ENCODE results near the gene CFAP410. TPM values are rescaled to one million over a fixed set of nuclear protein-coding genes. Genes with fewer than 3 reads are reported as not detected.
"Not testable (repeated sequence)": the region's sequence is repeated elsewhere in the genome, so short reads cannot be mapped to it uniquely, and the experiment has no call there.

Gene CFAP410
- total RNA-seq, 1 donor from 2014 or later: 3.6 TPM

DNA sequence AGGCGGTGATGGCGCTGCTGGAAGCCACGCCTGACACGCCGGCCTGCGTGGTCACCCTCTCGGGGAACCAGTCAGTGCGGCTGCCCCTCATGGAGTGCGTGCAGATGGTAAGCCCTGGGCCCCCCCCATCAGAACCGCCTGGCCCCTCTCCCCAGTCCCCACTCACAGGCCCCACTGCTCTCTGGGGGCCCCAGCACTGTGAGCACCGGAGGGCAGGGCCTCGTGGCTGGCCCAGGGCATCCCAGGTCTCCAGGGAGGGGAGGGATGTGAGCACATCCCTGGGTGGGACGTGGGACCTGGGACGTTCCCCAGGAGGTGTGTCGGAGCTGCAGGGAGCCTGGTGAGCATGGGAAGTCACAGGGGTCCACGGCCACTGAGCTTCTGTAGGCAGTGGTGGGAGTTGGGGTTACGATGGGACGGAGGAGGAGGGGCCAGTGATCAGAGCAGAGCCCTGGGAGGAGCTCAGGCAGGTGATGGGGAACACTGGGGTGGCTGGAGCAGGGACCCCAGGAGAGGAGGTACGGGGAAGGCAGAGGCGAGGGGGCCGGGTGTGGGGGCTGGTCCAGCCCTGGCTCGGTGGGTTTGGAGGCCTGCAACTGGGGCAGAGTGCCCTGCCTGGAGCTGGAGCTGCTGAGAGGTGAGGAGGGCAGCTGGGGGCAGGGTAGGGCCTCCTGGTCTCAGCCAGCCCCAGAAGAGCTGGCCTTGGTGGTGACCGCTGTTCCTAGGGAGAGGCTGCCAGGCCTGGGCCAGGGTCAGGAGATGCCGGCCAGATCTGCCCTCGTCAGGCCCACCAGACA lies 20.5 kb downstream of the CFAP410 start:
- no peak for DNase-seq (ENCODE audit: low read depth in 2 of 2)

DNA sequence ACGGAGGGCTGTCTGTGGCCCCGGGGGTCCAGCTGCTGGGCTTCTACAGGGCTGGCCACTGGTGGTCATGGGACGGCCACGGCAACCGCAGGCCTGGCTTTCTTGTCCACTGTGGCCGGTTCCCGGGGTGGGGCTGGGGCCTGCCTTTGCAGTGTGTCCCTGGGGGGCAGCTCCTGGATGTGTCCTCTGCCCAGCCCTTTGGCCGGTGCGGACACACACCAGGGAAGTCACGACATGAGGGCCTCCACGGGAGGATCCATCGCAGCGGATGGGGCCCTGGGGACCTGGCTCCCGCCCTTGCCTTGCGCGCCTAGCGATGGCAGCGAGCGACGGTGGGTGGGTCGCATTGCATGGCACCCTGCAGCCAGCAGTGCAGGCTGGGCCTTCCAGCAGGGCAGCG lies 21.3 kb downstream of the CFAP410 start:
- no peak for DNase-seq (ENCODE audit: low read depth in 2 of 2)

DNA sequence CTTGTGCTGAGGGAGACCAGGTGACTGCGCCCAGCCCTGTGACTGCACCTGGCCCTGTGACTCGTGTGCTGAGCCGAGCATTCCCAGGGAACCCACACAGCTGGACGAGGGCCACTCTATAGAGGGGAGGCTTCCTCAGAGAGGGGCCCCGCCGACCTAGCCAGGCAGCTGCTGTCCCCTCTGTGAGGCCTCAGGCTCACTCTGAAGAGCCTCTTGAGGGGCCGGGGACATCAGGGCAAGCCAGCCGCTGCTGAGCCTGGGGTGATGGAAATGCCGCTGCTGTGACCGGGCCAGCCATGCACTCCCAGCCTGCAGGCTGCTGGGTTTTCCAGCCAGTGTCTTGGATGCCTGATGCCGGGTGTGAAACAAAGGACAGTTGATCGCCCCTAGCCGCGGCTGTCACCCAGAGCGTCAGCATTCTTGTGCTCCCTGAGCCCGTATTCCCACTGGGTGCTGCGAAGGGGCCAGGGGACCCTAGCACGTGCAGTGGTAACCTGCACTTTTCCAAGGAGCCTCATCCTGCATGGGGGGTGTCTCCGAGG lies 21.9 kb downstream of the CFAP410 start:
- DNase-seq (ENCODE audit: low read depth in 2 of 2): no peak

DNA sequence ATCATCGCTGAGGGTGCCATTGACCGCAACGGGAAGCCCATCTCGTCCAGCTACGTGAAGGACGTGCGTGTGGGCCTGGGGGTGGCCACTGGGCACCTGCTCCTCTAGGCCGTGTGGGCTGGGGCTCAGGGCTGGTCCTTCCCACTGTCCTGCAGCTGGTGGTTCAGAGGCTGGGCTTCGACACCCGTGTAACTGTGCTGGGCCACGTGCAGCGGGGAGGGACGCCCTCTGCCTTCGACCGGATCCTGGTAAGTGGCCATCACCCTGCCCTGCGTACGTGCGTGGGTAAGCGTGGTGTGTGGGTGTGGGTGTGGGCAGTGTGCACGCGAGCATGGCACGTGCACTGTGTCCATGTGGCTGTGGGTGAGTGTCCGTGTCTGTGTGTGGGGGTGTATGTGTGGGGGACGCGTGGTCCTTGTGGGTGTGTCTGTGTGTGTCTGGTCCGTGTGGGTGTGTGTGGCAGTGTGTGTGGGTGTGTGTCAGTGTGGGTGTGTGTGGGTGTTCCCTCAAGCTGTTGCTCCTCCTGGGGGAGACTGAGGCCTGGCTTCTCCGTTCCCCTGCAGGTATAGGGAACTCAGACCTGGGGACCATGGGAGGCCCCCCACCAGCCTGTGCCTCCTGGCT lies 22.8 kb downstream of the CFAP410 start:
- DNase-seq (ENCODE audit: low read depth in 2 of 2): no peak

DNA sequence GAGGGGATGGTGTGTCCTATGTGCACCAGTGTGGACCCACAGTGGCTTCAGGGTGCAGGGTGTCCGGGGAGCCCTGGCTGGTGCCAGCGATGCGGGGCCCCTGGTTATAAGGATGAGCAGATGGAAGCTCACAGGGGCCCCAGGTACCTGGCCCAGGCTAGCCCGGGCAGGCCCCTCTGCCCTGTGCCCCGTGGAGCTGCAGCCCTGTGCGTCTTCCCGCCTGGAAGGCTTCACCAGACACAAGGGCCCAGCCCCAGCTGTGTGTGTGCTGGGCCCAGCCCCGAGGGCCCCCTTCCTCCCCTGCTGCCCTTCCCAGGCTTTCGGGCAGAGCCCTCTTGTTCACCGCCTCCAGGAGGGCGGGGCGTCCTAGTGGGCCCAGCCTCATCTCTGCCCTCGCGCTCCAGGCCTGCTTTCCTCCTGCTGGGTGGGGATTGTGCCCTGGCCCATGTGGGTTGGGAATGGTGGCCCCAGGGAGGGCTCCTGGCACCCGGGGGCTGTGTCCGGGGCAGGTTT lies 23.4 kb downstream of the CFAP410 start:
- DNase-seq (ENCODE audit: low read depth in 2 of 2): no peak

DNA sequence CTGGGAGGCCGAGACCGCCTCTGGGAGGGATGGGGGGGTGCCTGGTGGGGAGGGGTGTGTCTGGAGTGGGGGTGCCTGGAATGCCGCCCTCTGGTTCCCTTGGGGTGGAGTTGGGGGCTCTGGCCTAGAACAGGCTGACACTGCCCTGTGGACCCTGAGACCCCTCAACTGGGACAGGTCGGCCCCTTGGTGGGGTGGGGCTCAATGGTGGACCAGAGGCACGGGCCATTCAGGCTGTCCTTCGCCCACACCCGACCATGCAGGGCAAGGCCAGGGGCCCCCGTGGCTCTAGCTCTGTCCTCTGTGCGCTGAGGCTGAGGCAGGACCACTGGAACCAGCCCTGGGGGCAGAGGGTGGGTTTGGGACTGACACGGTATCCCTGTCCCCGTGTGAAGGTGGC lies 24.6 kb downstream of the CFAP410 start:
- no peak for DNase-seq (ENCODE audit: low read depth in 2 of 2)

GRCh38 chr21:44314128-44314527 lies 25.1 kb downstream of the CFAP410 start:
- no peak for DNase-seq (ENCODE audit: low read depth in 2 of 2)

DNA sequence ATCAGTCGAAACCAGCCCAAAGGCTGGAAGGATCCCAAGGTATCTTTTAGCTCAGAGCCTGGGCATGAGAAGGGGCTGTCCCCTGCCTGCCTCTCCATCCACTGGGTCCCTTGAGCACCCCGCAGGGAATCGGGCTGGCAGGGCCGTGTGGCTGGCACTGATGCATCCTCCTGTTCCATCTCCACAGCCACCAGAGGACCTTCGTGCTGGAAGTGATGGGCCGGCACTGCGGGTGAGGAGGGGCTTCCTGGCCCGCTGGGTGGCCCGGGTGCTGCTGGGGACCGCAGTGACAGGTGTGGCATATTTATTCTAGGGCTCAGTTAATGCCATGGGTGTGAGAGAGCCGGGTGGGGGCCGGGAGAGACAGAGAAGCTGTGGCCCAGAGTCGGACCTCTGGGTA lies 25.7 kb downstream of the CFAP410 start:
- no peak for DNase-seq (ENCODE audit: low read depth in 2 of 2)

DNA sequence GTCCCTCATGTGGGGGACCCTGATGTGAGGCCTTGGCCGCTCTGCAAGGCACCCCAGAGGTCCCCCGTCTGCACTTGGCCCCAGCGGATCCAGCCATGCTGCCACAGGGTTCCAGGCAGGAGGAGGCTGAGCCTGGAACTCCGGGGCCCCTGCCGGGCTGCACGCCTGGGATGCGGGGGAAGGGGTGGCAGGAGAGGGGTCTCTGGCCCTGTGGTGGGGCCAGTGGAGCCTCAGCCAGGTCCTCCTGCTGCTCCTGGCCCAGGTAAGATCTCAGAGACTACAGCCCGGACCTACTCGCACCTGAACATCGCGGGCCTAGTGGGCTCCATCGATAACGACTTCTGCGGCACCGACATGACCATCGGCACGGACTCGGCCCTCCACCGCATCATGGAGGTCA lies 26.5 kb downstream of the CFAP410 start:
- DNase-seq (ENCODE audit: low read depth in 2 of 2): no peak

DNA sequence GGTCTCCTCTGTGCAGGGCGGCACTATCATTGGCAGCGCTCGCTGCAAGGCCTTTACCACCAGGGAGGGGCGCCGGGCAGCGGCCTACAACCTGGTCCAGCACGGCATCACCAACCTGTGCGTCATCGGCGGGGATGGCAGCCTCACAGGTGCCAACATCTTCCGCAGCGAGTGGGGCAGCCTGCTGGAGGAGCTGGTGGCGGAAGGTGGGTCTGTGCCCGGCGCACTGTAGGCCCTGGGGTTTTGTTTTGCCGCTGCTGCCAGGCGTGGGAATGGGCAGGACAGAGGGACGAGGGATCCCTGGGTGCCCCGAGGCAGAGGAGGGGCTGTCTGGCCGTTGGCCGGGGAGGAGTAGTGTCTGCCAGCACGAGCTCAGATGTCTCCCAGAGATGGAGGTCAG lies 27.1 kb downstream of the CFAP410 start:
- no peak for DNase-seq (ENCODE audit: low read depth in 2 of 2)

DNA sequence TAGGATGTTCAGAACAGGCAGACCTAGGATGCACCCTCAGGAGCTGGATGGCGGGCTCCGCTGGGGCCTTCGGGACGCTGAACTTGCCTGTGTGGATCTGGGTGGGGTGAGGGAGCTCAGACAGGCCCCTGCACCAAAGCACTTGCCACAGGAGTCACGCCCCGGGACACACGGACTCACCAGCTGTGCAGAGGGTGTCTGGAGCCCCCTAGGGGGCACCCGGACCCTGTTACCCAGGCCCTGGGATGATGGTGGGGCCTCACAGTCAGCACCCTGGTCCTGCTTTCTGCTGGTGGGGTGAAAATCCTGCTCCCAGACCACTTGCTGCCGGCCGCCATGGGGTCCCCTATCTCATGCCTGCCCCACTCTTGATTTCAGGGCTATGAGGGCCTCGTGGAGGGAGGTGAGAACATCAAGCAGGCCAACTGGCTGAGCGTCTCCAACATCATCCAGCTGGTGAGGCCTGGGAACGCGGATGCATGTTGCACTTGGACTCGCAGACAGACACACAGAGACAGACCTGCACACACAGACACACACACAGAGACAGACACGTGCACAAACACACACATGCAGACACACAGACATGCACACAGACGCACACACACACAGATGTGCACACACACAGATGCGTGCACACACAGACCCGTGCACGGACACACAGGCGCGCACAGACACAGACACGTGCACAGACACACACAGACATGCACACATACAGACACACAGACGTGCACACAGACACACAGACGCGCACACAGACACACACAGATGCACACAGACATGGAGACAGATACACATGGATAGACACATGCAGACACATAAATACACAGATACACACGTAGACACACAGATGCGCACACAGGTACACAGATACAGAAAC lies 28.3 kb downstream of the CFAP410 start:
- no peak for DNase-seq (ENCODE audit: low read depth in 2 of 2)

GRCh38 chr21:44306936-44307704 lies 32.1 kb downstream of the CFAP410 start:
- DNase-seq (ENCODE audit: low read depth in 2 of 2): no peak

DNA sequence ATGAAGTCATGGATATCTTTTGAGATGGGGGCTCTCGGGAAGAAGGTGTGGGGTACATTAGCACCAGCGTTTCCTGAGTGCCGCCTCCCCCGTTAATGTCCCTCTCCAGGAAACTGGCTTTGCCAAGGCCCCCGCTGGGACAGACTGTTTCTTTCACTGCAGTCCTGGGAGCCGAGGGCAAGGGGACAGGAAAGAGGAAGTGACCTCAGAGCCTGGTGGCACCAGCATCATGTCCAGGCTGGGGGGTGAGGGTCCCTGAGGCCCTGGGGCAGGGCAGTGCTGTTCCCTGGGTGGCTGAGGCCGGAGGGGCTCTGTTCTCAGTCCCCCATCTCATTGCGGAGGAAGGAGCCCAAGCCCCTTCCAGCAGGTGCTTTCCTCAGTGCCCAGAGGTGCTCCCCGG lies 33.5 kb downstream of the CFAP410 start:
- DNase-seq (ENCODE audit: low read depth in 2 of 2): peak in 1 of 2 donors; percentile 18

GRCh38 chr21:44304877-44305293 lies 34.3 kb downstream of the CFAP410 start:
- DNase-seq (ENCODE audit: low read depth in 2 of 2): peak; percentile 30 to 65

DNA sequence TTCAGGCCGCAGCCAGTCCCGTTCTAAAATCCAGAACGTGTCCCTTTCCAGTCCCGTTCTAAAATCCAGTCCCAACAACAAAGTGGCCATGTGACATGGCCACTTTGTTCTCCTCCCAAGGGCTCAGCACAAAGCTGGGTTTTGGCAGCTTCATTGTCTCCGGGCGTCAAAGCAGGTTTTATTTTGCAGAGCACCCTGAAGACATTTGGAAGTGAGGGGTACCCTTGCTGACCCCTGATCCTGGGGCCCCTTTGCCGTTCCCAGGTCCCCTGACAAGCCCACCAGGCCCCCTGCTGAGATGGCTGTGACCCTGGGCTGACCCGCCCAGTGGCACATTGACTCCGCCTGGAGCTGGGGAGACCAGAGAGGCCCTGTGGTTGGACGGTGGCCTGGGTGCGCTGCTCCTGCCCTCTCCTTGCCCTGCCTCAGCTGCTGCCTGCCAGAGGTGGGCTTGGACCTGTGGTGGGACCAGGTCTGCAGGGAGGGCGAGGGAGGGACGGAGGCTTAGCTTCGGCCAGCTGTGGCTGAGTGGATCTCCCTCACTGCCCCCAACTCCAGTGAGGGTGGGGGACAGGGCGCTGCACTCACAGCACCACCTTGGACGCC lies 35.1 kb downstream of the CFAP410 start:
- DNase-seq (ENCODE audit: low read depth in 2 of 2): no peak

GRCh38 chr21:44303490-44303981 lies 35.7 kb downstream of the CFAP410 start:
- peak in 1 of 2 donors; percentile 22 for DNase-seq (ENCODE audit: low read depth in 2 of 2)

DNA sequence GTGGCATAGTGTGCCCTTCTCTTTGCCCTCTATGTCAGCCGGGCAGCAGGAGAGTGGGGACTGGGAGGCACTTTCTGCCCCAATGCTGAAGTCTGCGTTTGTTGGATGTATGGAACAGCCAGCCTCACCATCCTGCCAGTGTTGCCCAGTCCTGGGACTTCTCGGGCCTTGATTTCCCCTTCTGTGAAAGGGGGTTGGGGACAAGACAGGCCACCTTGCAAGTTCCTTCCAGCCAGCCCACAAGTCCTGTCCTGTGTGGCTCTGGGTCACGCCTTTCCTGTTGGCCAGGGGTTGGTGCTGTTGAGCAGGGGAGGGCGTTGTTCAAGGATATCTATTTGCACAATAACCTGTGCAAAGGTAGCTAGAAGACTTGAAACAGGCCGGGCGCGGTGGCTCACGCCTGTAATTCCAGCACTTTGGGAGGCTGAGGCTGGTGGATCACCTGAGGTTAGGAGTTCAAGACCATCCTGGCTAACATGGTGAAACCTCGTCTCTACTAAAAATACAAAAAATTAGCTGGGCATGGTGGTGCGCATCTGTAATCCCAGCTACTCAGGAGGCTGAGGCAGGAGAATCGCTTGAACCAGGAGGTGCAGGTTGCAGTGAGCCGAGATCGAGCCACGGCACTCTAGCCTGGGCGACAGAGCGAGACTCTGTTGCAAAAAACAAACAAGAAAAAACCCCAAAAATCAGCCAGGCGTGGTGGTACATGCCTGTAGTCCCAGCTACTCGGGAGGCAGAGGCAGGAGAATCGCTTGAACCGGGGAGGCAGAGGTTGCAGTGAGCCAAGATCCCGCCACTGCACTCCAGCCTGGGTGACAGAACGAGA lies 36.4 kb downstream of the CFAP410 start:
- DNase-seq (ENCODE audit: low read depth in 2 of 2): not testable (repeated sequence)

GRCh38 chr21:44301961-44302406 lies 37.2 kb downstream of the CFAP410 start:
- DNase-seq (ENCODE audit: low read depth in 2 of 2): no peak

DNA sequence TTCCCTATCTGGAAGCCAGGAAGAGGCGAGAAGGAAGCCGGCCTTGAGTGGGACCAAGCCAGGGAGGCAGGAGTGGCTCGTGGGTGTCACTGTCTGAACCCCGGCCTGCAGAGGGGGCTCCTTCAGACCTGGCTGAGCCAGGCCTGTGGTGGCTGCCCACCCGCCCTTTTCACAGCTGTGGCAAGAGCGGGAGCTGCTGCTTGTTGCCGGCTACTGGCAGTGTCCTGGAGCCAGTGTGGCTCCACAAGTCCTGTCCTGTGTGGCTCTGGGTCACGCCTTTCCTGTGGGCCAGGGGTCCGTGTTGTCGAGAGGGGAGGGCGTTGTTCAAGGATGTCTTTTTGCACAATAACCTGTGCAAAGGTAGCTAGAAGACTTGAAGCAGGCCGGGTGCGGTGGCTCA lies 38.0 kb downstream of the CFAP410 start:
- DNase-seq (ENCODE audit: low read depth in 2 of 2): no peak

All from dermis microvascular lymphatic vessel endothelial cell (primary cell).